ENCODE measurements around the gene HCN2. TPM values are rescaled to one million over a fixed set of nuclear protein-coding genes. Genes with fewer than 3 reads are reported as not detected.
"Not testable (repeated sequence)": the region's sequence is repeated elsewhere in the genome, so short reads cannot be mapped to it uniquely, and the experiment has no call there.

Gene HCN2
- total RNA-seq, 2 donors from 2014 or later: 0.26 TPM; not detected in 1

GRCh38 chr19:624433-625109 lies 34.9 kb downstream of the HCN2 start:
- WGBS, 2 donors: 88 to 90% methylated on average over 7 to 24 of the region's 24 CpGs
- Histone ChIP-seq H3K4me1 (no peaks in the 10 kb centered on the region), H3K27me3 (no peaks in the 10 kb centered on the region), H3K27ac (no peak overlapping the region), H3K4me3 (no peak overlapping the region), H3K9me3 (no peaks in the 10 kb centered on the region), H3K36me3 (replicated peaks in 1 of 2; ENCODE audit: insufficient read depth in 1 of 2, low read depth in 2 of 2) (peaks cover 0 to 10% of the 10 kb centered on the region in 2 donors)
- TF ChIP-seq CTCF (IDR thresholded peaks at IDR 0.05): no peak
- no peak for TF ChIP-seq POLR2A (IDR thresholded peaks at IDR 0.05)
- DNase-seq (no peak), ATAC-seq (no peak)
- intact Hi-C loops (cut with DNase I): no loop called here

- no peak overlapping the region for H3K27ac ChIP-seq
- no peak overlapping the region for H3K4me3 ChIP-seq
- TF ChIP-seq CTCF (IDR thresholded peaks at IDR 0.05): no peak
- TF ChIP-seq POLR2A (IDR thresholded peaks at IDR 0.05): no peak
- 82 to 85% methylated on average over 5 of the region's 5 CpGs for WGBS, 2 donors
- no peaks in the 10 kb centered on the region for H3K9me3 ChIP-seq
- no peaks in the 10 kb centered on the region for H3K4me1 ChIP-seq
- intact Hi-C loops (cut with DNase I): no loop called here
- DNase-seq (no peak), ATAC-seq (no peak)
- peaks cover 0 to 10% of the 10 kb centered on the region in 2 donors for H3K36me3 ChIP-seq (replicated peaks in 1 of 2; ENCODE audit: insufficient read depth in 1 of 2, low read depth in 2 of 2)
- H3K27me3 ChIP-seq: no peaks in the 10 kb centered on the region
Observed at GRCh38 chr19:625257-625656, 35.6 kb downstream of the HCN2 start.

GRCh38 chr19:626566-626965 lies 36.9 kb downstream of the HCN2 start:
- H3K4me1 ChIP-seq; intact Hi-C loops (cut with DNase I); H3K27me3 ChIP-seq; DNase-seq; H3K4me3 ChIP-seq; H3K36me3 ChIP-seq (replicated peaks in 1 of 2; ENCODE audit: insufficient read depth in 1 of 2, low read depth in 2 of 2); H3K9me3 ChIP-seq; H3K27ac ChIP-seq; ATAC-seq: not testable (repeated sequence)
- WGBS, 2 donors: 94 to 95% methylated on average over 7 of the region's 7 CpGs

GRCh38 chr19:628168-628567 lies 38.5 kb downstream of the HCN2 start:
- 86 to 90% methylated on average over 13 to 19 of the region's 19 CpGs for WGBS, 2 donors
- Histone ChIP-seq H3K9me3 (no peaks in the 10 kb centered on the region), H3K36me3 (replicated peaks in 1 of 2; ENCODE audit: insufficient read depth in 1 of 2, low read depth in 2 of 2) (peaks cover 0 to 5% of the 10 kb centered on the region in 2 donors), H3K27ac (no peak overlapping the region), H3K27me3 (no peaks in the 10 kb centered on the region), H3K4me3 (no peak overlapping the region), H3K4me1 (peaks cover 14% of the 10 kb centered on the region)
- TF ChIP-seq POLR2A (IDR thresholded peaks at IDR 0.05): no peak
- TF ChIP-seq CTCF (IDR thresholded peaks at IDR 0.05): no peak
- ATAC-seq (no peak), DNase-seq (no peak)
- intact Hi-C loops (cut with DNase I): no loop called here

- ATAC-seq; H3K4me3 ChIP-seq; intact Hi-C loops (cut with DNase I); H3K9me3 ChIP-seq; DNase-seq; H3K27me3 ChIP-seq; H3K27ac ChIP-seq; H3K36me3 ChIP-seq (replicated peaks in 1 of 2; ENCODE audit: insufficient read depth in 1 of 2, low read depth in 2 of 2): not testable (repeated sequence)
- WGBS, 2 donors: 70 to 83% methylated on average over 14 to 19 of the region's 25 CpGs
- H3K4me1 ChIP-seq: peaks cover 22% of the 10 kb centered on the region
Observed at GRCh38 chr19:629515-629914, 39.8 kb downstream of the HCN2 start.

Data from body of pancreas (tissue), 4 donors.